Skeletal muscle cell (primary cell): ENCODE results near the gene IFI27L1.
"Not testable (repeated sequence)": the region's sequence is repeated elsewhere in the genome, so short reads cannot be mapped to it uniquely, and the experiment has no call there.

Experiments used
- DNase-seq: peaks from one replicate; pipeline ENCODE4 v3.0.0-alpha.2; 2010; ENCODE audit warnings: low read depth
- H3K4me3 ChIP-seq: 2 replicates; pipeline ENCODE4 v1.5.1; 2011; ENCODE audit warnings: low read depth, mild to moderate bottlenecking, control low read depth, low read length, moderate library complexity

Gene IFI27L1

GRCh38 chr14:94046696-94047250 lies 34.3 kb upstream of the IFI27L1 start:
- no peak for DNase-seq
- H3K4me3 ChIP-seq: no peak overlapping the region

- no peak for DNase-seq
- no peak overlapping the region for H3K4me3 ChIP-seq
Observed at GRCh38 chr14:94047581-94047980, 33.5 kb upstream of the IFI27L1 start.

GRCh38 chr14:94048691-94049624 lies 32.2 kb upstream of the IFI27L1 start:
- H3K4me3 ChIP-seq: no peak overlapping the region
- DNase-seq: no peak

GRCh38 chr14:94049625-94050023 lies 31.5 kb upstream of the IFI27L1 start:
- H3K4me3 ChIP-seq: no peak overlapping the region
- DNase-seq: no peak

- no peak for DNase-seq
- no peak overlapping the region for H3K4me3 ChIP-seq
Observed at GRCh38 chr14:94050231-94050880, 30.8 kb upstream of the IFI27L1 start.

- H3K4me3 ChIP-seq: no peak overlapping the region
- DNase-seq: no peak
Observed at GRCh38 chr14:94051115-94051514, 30.0 kb upstream of the IFI27L1 start.

- no peak overlapping the region for H3K4me3 ChIP-seq
- no peak for DNase-seq
Observed at GRCh38 chr14:94051779-94052178, 29.3 kb upstream of the IFI27L1 start.

- no peak for DNase-seq
- no peak overlapping the region for H3K4me3 ChIP-seq
Observed at GRCh38 chr14:94052199-94052598, 28.9 kb upstream of the IFI27L1 start.

- DNase-seq: no peak
Observed at GRCh38 chr14:94052662-94053061, 28.4 kb upstream of the IFI27L1 start.

GRCh38 chr14:94054401-94054800 lies 26.7 kb upstream of the IFI27L1 start:
- DNase-seq: no peak
- H3K4me3 ChIP-seq: no peak overlapping the region

More at GRCh38 chr14:94052662-94053061, 28.4 kb upstream of the IFI27L1 start:
- no peak overlapping the region for H3K4me3 ChIP-seq

- DNase-seq: no peak
- H3K4me3 ChIP-seq: no peak overlapping the region
Observed at GRCh38 chr14:94054936-94055335, 26.2 kb upstream of the IFI27L1 start.

- H3K4me3 ChIP-seq: no peak overlapping the region
- no peak for DNase-seq
Observed at GRCh38 chr14:94056579-94057308, 24.4 kb upstream of the IFI27L1 start.

GRCh38 chr14:94058128-94058673 lies 22.9 kb upstream of the IFI27L1 start:
- no peak for DNase-seq
- no peak overlapping the region for H3K4me3 ChIP-seq

GRCh38 chr14:94058674-94059138 lies 22.4 kb upstream of the IFI27L1 start:
- no peak overlapping the region for H3K4me3 ChIP-seq
- DNase-seq: no peak

GRCh38 chr14:94059998-94060397 lies 21.1 kb upstream of the IFI27L1 start:
- no peak overlapping the region for H3K4me3 ChIP-seq
- no peak for DNase-seq

GRCh38 chr14:94062344-94062940 lies 18.7 kb upstream of the IFI27L1 start:
- H3K4me3 ChIP-seq: no peak overlapping the region
- DNase-seq: no peak

- DNase-seq: no peak
- H3K4me3 ChIP-seq: no peak overlapping the region
Observed at GRCh38 chr14:94066089-94066676, 14.9 kb upstream of the IFI27L1 start.

GRCh38 chr14:94072076-94072475 lies 9.0 kb upstream of the IFI27L1 start:
- DNase-seq, H3K4me3 ChIP-seq: not testable (repeated sequence)

GRCh38 chr14:94074534-94074933 lies 6.6 kb upstream of the IFI27L1 start:
- no peak for DNase-seq
- H3K4me3 ChIP-seq: no peak overlapping the region
